ENCODE measurements around the gene BAZ2B.
"Not testable (repeated sequence)": the region's sequence is repeated elsewhere in the genome, so short reads cannot be mapped to it uniquely, and the experiment has no call there.

The BAZ2B gene

GRCh38 chr2:159616286-159616701 lies at the start of gene BAZ2B:
BAZ2B (minus strand) TSS chr2:159616548; CDS start chr2:159478719, 137,829 bp downstream.
- DNase-seq (ENCODE audit: low read depth in 2 of 2) = no peak

- DNase-seq (ENCODE audit: low read depth in 2 of 2) = no peak
Measured at GRCh38 chr2:159661286-159661685, 44.9 kb upstream of the BAZ2B start.

GRCh38 chr2:159658881-159659873 lies 42.8 kb upstream of the BAZ2B start:
- no peak for DNase-seq (ENCODE audit: low read depth in 2 of 2)

GRCh38 chr2:159653962-159654361 lies 37.6 kb upstream of the BAZ2B start:
- DNase-seq (ENCODE audit: low read depth in 2 of 2) = no peak

GRCh38 chr2:159651884-159652283 lies 35.5 kb upstream of the BAZ2B start:
- no peak for DNase-seq (ENCODE audit: low read depth in 2 of 2)

GRCh38 chr2:159650574-159650973 lies 34.2 kb upstream of the BAZ2B start:
- no peak for DNase-seq (ENCODE audit: low read depth in 2 of 2)

GRCh38 chr2:159648643-159649042 lies 32.3 kb upstream of the BAZ2B start:
- no peak for DNase-seq (ENCODE audit: low read depth in 2 of 2)

GRCh38 chr2:159647667-159648066 lies 31.3 kb upstream of the BAZ2B start:
- no peak for DNase-seq (ENCODE audit: low read depth in 2 of 2)

GRCh38 chr2:159640176-159640575 lies 23.8 kb upstream of the BAZ2B start:
- DNase-seq (ENCODE audit: low read depth in 2 of 2) = no peak

GRCh38 chr2:159639712-159640111 lies 23.4 kb upstream of the BAZ2B start:
- DNase-seq (ENCODE audit: low read depth in 2 of 2) = no peak

GRCh38 chr2:159639071-159639470 lies 22.7 kb upstream of the BAZ2B start:
- no peak for DNase-seq (ENCODE audit: low read depth in 2 of 2)

- DNase-seq (ENCODE audit: low read depth in 2 of 2) = no peak
Measured at GRCh38 chr2:159637988-159638501, 21.7 kb upstream of the BAZ2B start.

GRCh38 chr2:159637240-159637639 lies 20.9 kb upstream of the BAZ2B start:
- no peak for DNase-seq (ENCODE audit: low read depth in 2 of 2)

GRCh38 chr2:159635006-159635789 lies 18.9 kb upstream of the BAZ2B start:
- DNase-seq (ENCODE audit: low read depth in 2 of 2) = no peak

GRCh38 chr2:159633219-159633618 lies 16.9 kb upstream of the BAZ2B start:
- no peak for DNase-seq (ENCODE audit: low read depth in 2 of 2)

- not testable (repeated sequence) for DNase-seq (ENCODE audit: low read depth in 2 of 2)
Measured at GRCh38 chr2:159625628-159626027, 9.3 kb upstream of the BAZ2B start.

- DNase-seq (ENCODE audit: low read depth in 2 of 2) = no peak
Measured at GRCh38 chr2:159623436-159623835, 7.1 kb upstream of the BAZ2B start.

- DNase-seq (ENCODE audit: low read depth in 2 of 2) = no peak
Measured at GRCh38 chr2:159622966-159623365, 6.6 kb upstream of the BAZ2B start.

GRCh38 chr2:159620796-159621195 lies 4.4 kb upstream of the BAZ2B start:
- DNase-seq (ENCODE audit: low read depth in 2 of 2) = no peak

GRCh38 chr2:159617646-159618045 lies 1.3 kb upstream of the BAZ2B start:
- no peak for DNase-seq (ENCODE audit: low read depth in 2 of 2)

GRCh38 chr2:159617100-159617499 lies 752 bp upstream of the BAZ2B start:
- DNase-seq (ENCODE audit: low read depth in 2 of 2) = no peak

Data from stimulated activated CD8-positive, alpha-beta memory T cell treated with anti-CD3 and anti-CD28 coated beads, Interleukin-2, amount 100 ng/mL, for 1 hour (primary cell).